ENCODE data around the gene MYG1. TPM values are rescaled to one million over a fixed set of nuclear protein-coding genes. Genes with fewer than 3 reads are reported as not detected.
"Not testable (repeated sequence)": the region's sequence is repeated elsewhere in the genome, so short reads cannot be mapped to it uniquely, and the experiment has no call there.

The MYG1 gene
- total and polyA plus RNA-seq, 7 donors: 26.1 to 59.6 (median 53.6) TPM

- H3K27me3 ChIP-seq: no peaks in the 10 kb centered on the region
- intact Hi-C loops (cut with DNase I): no loop called here
- no peak overlapping the region for H3K4me3 ChIP-seq
- no peak for TF ChIP-seq POLR2A (IDR thresholded peaks at IDR 0.05)
- no peak for TF ChIP-seq POLR2AphosphoS5 (IDR thresholded peaks at IDR 0.05)
- no peak for TF ChIP-seq CTCF (IDR thresholded peaks at IDR 0.05)
- no peak for TF ChIP-seq EP300 (IDR thresholded peaks at IDR 0.05)
- peaks cover 0 to 6% (median 0%) of the 10 kb centered on the region in 4 donors for H3K36me3 ChIP-seq
- H3K27ac ChIP-seq: no peak overlapping the region
- no peaks in the 10 kb centered on the region for H3K9me3 ChIP-seq
- DNase-seq: no peak
- peaks cover 0 to 24% (median 22%) of the 10 kb centered on the region in 4 donors for H3K4me1 ChIP-seq
These were observed 7.1 kb upstream of the MYG1 start for GRCh38 chr12:53292426-53292825.

DNA sequence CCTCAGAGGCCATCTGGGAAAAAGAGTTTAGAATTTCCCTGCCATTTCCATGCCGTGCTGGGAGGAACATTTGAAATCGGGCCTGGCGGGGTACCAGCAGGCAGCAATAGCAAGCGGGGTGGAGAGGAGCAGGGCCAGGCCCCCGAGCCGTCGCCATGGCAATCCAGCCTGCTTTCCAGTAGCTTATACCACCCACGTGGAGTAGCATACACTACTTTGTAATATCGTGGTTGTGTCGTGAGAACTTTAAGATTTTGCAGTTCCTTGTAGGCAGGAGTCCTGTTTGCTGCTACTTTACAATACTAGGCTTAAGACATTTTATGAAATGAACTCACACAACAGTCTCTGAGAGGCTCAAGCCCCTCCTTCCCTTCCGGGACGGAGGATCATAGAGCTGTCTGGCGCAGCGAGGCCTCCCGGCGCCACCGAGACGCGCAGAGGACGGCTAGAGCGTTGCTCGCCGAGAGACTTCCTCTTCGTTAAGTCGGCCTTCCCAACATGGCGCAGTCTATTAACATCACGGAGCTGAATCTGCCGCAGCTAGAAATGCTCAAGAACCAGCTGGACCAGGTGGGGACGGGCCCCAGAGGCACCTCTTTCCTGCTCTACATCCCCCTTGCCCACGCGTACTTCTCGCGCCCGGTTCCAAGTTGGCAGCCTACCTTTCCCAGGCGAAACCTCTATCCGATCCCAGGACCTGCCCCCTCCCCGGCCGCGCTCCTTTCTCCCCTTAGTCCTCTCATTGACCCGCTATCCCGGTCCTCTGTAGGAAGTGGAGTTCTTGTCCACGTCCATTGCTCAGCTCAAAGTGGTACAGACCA lies 4.2 kb upstream of the MYG1 start, which contains the start of gene PFDN5:
Gene PFDN5 (plus strand): TSS at position 473 of the 821 bp plus-strand sequence. CDS start 26 bp downstream, at position 499.
- 2% methylated on average over 42 of the region's 42 CpGs for WGBS, 2 donors
- intact Hi-C loops (cut with DNase I): loop anchor here (2.0 kb wide), 1 partner anchor 74 kb away; no protein-coding TSS in a partner anchor
- Histone ChIP-seq H3K4me3 (peak within 1 kb of the TSS; percentile 60 to 86 (median 75)), H3K9me3 (no peaks in the 10 kb centered on the region), H3K4me1 (peaks cover 0 to 42% (median 38%) of the 10 kb centered on the region in 4 donors), H3K36me3 (peaks cover 0 to 22% (median 4%) of the 10 kb centered on the region in 4 donors), H3K27me3 (no peaks in the 10 kb centered on the region), H3K27ac (peak within 1 kb of the TSS; percentile 79 to 90 (median 84))
- peak; percentile 95 for DNase-seq
- TF ChIP-seq POLR2AphosphoS5 (IDR thresholded peaks at IDR 0.05) (peak; percentile 51 to 85 (median 82)), EP300 (IDR thresholded peaks at IDR 0.05) (no peak), POLR2A (IDR thresholded peaks at IDR 0.05) (peak; percentile 59 to 65), CTCF (IDR thresholded peaks at IDR 0.05) (peak in 2 of 4 experiments; percentile 15 to 27)

- peak overlapping the region; percentile 79 to 90 (median 84) for H3K27ac ChIP-seq
- no peaks in the 10 kb centered on the region for H3K9me3 ChIP-seq
- H3K27me3 ChIP-seq: no peaks in the 10 kb centered on the region
- no peak for DNase-seq
- H3K4me3 ChIP-seq: peak overlapping the region; percentile 60 to 86 (median 75)
- peaks cover 0 to 48% (median 44%) of the 10 kb centered on the region in 4 donors for H3K4me1 ChIP-seq
- intact Hi-C loops (cut with DNase I): loop anchor here (2.0 kb wide), 2 partner anchors 25 to 75 kb away; partner anchors contain the start of gene AAAS
- TF ChIP-seq CTCF (IDR thresholded peaks at IDR 0.05) (no peak), POLR2A (IDR thresholded peaks at IDR 0.05) (no peak), EP300 (IDR thresholded peaks at IDR 0.05) (no peak)
- H3K36me3 ChIP-seq: peaks cover 0 to 22% (median 4%) of the 10 kb centered on the region in 4 donors
- 3 to 7% methylated on average over 12 of the region's 12 CpGs for WGBS, 2 donors
These were observed 3.6 kb upstream of the MYG1 start for GRCh38 chr12:53295891-53296219.

DNA sequence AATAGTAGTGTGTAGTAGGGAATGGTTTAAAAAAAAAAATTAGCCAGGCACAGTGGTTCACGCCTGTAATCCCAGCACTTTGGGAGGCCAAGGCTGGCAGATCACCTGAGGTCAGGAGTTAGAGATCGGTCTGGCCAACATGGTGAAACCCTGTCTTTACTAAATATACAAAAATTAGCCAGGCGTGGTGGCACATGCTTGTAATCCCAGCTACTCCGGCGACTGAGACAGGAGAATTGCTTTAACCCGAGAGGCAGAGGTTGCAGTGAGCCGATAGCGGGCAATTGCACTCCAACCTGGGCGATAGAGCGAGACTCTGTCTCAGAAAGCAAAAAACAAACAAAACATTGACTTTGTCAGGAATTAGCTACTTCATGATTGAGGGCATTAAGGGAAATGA lies 2.4 kb upstream of the MYG1 start:
- H3K4me1 ChIP-seq: peaks cover 0 to 54% (median 52%) of the 10 kb centered on the region in 4 donors
- DNase-seq, H3K27me3 ChIP-seq, H3K4me3 ChIP-seq, H3K9me3 ChIP-seq: not testable (repeated sequence)
- H3K27ac ChIP-seq: peak overlapping the region in 1 of 4 donors; percentile 90
- peaks cover 0 to 31% (median 4%) of the 10 kb centered on the region in 4 donors for H3K36me3 ChIP-seq
- intact Hi-C loops (cut with DNase I): loop anchor here (2.0 kb wide), 1 partner anchor 24 kb away; the partner anchor contains the start of gene AAAS
- WGBS, 2 donors: 94 to 97% methylated on average over 10 of the region's 10 CpGs

DNA sequence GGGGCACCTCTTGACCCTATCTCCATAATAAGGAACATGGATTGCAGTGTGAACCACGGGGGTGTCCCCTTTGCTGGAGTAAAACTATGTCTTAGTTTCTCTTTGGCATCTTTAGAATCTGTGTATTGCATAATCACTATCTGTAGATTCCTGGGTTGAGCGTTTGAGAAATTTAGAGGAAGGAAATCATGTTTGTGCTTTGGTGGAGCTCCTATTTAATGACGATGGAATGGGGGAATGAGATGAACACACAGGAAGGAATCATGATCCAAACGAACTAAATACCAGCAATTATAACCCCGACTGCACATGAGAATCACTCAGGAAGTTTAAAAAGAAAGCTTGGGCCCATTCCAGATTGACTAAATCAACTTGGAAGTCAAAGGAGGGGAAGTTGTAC lies 1.3 kb upstream of the MYG1 start:
- H3K36me3 ChIP-seq: peaks cover 0 to 42% (median 10%) of the 10 kb centered on the region in 4 donors
- TF ChIP-seq POLR2A (IDR thresholded peaks at IDR 0.05) (no peak), POLR2AphosphoS5 (IDR thresholded peaks at IDR 0.05) (no peak)
- no peaks in the 10 kb centered on the region for H3K27me3 ChIP-seq
- no peaks in the 10 kb centered on the region for H3K9me3 ChIP-seq
- H3K4me3 ChIP-seq: no peak overlapping the region
- intact Hi-C loops (cut with DNase I): no loop called here
- DNase-seq: no peak
- H3K4me1 ChIP-seq: peaks cover 0 to 64% (median 58%) of the 10 kb centered on the region in 4 donors
- WGBS, 2 donors: 61 to 68% methylated on average over 5 of the region's 5 CpGs
- peak overlapping the region; percentile 75 to 80 (median 78) for H3K27ac ChIP-seq

Data from sigmoid colon (tissue), 7 donors.